PC-9 (cell line): ENCODE measurements around the gene RAB31.

Experiments
- EZH2 ChIP-seq: fragments of 200-600 bp; sonication (generic); IDR thresholded peaks from 2 replicates; pipeline ENCODE4 v1.8.0; 2017; ENCODE audit warnings: antibody characterized with exemption, low read depth
- TF ChIP-seq, protein P1 (sequence below): fragments of 200-600 bp; sonication (generic); conservative IDR thresholded peaks from 2 replicates; pipeline ENCODE4 v1.6.1; 2017; ENCODE audit warnings: mixed run types, antibody characterized with exemption, mild to moderate bottlenecking, moderate library complexity

DNA sequence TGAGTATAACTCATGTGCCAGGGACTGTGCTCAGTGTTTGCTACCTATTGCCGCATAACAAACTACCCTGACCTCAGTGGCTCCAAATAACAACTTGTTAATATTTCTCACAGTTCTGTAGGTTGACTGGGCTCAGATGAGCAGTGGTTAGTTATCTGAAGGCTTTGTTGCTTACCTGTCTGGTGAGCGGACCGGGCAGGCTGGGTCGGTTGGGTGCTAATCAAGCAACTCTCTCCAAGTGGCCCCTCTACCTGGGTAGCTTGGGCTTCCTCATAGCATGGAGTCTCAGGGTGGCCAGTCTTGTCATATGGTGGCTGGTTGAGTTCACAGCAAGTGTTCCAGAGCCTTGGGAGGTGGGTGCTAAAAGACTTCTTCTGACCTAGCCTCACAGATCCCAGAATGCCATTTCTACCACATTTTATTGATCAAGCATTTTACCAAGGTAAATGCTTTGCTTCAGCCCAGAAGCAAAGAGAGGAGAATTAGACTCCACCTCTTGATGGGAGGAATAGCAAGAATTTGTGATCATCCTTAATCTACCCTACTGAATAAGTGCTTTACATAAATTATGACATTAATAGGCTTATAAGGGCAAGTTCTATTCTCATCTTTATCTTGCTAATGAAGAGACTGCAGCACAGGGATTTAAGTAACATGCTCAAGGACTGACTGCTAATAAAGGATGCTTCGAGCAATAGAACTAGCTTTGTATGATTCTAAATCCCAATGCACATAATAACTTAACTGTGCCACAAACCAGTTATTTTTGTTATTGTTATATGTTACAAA is 16.9 kb downstream of the RAB31 start:
- TF ChIP-seq, protein P1, sequence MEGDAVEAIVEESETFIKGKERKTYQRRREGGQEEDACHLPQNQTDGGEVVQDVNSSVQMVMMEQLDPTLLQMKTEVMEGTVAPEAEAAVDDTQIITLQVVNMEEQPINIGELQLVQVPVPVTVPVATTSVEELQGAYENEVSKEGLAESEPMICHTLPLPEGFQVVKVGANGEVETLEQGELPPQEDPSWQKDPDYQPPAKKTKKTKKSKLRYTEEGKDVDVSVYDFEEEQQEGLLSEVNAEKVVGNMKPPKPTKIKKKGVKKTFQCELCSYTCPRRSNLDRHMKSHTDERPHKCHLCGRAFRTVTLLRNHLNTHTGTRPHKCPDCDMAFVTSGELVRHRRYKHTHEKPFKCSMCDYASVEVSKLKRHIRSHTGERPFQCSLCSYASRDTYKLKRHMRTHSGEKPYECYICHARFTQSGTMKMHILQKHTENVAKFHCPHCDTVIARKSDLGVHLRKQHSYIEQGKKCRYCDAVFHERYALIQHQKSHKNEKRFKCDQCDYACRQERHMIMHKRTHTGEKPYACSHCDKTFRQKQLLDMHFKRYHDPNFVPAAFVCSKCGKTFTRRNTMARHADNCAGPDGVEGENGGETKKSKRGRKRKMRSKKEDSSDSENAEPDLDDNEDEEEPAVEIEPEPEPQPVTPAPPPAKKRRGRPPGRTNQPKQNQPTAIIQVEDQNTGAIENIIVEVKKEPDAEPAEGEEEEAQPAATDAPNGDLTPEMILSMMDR, result no peak
- no peak for TF ChIP-seq EZH2
